ENCODE data around the gene SNX20.
A peak's percentile ranks its signal among the peaks of the same experiment; 100 is the strongest.

Gene SNX20, protein sequence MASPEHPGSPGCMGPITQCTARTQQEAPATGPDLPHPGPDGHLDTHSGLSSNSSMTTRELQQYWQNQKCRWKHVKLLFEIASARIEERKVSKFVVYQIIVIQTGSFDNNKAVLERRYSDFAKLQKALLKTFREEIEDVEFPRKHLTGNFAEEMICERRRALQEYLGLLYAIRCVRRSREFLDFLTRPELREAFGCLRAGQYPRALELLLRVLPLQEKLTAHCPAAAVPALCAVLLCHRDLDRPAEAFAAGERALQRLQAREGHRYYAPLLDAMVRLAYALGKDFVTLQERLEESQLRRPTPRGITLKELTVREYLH

GRCh38 chr16:50681021-50681885 is at the start of gene SNX20:
Gene SNX20 (minus strand): TSS chr16:50681312. CDS start chr16:50677526, 3,786 bp downstream.
- DNase-seq (ENCODE audit: low read depth) = peak; percentile 45

- DNase-seq (ENCODE audit: low read depth) = no peak
These were observed 43.2 kb upstream of the SNX20 start for GRCh38 chr16:50724306-50724705.

- no peak for DNase-seq (ENCODE audit: low read depth)
These were observed 41.8 kb upstream of the SNX20 start for GRCh38 chr16:50722960-50723359.

DNA sequence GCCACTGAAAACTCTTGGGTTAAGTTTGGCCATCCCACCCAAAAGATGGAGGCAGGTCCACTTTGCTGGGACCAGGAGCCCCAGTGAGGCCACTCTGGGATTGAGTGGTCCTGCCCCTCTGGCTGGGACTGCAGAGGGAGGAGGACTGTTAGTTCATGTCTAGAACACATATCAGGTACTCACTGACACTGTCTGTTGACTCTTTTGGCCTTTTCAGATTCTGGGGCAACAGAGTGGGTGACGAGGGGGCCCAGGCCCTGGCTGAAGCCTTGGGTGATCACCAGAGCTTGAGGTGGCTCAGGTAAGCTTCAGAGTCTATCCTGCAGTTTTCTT is 41.3 kb upstream of the SNX20 start:
- no peak for DNase-seq (ENCODE audit: low read depth)

DNA sequence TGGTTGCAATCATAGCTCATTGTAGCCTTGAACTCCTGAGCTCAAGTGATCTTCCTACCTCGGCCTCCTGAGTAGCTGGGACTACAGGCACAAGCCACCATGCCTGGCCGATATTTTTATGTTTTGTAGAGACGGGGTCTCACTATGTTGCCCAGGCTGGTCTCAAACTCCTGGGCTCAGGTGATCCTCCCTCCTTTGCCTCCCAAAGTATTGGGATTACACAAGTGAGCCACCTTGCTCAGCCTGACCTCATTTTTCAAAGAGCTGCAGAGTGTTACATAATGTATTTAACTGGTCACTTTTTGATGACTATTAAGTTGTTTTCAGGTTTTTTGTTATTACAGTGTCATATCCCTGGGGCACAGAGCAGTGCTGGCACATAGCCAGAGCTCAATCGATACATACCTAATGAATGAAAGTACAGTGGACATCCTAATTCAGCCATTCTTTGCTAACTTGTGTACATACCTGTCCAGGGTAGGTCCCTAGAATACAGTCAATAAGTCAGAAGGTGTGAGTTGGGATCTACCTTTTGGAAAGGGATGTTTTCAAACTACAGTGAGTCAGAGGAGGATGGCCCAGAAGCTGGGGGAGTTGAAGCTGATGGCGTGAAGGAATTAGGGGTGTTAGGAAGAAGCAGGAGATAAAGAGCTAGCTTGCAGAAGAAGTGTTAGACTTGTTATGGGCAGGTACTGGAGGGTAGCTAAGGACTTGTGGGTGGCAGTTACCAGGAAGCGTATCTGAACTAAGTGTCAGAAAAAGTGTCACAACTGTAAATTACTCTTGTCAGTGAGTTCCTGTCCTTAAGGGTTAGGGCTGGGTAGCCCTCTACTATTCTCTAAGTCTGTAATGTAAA is 40.7 kb upstream of the SNX20 start:
- no peak for DNase-seq (ENCODE audit: low read depth)

DNA sequence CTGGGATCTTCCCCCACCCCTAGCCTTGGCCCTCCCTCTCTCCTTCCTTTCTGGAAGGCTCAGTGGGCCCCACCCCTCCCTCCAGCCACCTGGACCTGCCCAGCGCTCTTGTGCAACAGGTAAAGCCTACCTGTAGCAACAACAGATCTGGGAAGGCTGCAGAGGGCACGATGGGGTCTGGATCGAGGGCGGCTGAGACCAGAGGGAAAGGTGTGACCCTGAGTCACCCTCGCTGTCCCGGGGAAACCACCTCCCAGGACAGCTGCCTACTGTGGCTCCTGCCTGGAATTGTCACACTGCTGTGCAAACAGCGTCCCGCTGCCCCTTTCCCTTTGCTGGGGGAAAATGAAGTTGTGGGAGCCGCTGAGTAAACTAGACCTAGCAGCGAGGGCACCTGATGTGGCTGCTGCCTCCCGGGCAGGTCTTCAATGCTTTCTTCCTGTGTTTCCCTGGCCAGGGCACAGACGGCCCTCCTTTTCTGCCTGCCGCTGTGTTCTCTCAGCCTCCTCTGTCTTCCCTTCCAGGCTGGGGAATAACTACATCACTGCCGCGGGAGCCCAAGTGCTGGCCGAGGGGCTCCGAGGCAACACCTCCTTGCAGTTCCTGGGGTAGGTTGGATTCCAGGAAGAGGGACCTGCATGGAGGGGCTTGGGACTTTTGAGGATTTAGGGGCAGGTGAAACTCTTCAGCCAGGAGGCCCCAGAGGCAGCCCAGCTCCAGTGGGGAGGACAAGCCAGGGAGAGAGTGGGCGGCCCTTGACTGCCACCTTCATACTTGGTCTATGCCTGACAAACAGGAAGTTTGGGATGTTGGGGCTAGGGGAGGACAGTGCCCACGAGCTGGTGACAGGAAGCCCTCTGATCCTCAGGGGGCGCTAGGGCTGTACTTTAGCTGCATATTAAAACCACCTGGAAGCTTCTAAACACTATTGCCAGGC is 38.6 kb upstream of the SNX20 start:
- DNase-seq (ENCODE audit: low read depth) = no peak

DNA sequence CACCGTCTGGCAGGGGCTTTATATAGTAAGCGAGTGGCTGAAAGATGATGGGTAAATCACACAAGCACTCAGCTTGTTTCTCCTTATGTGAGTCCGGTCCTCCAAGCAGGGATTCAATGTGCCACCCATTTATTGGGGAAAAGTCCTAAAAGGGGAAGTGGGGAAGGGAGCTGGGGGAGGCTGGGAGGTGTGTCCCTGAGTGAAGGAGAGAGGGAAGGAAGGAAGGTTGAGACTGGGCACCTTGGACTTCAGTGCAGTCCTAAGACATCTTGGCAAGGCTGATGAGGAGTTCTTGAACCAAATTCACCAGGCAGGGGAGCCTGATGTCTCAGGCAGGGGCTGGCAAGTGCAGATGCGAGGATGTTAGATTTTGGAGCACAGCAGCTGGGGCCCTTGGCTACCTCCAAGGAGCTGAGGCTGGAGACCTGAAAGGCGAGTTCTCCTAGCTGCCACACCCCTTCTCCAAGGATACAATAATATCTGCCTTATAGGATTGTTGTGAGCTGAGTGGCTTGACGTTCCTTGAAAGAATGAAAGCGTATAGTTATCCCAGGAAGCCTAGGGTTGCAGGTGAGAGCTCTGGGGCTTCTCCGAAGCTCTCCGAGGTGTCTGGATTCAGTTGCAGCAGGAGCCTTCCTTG is 37.8 kb upstream of the SNX20 start:
- no peak for DNase-seq (ENCODE audit: low read depth)

DNA sequence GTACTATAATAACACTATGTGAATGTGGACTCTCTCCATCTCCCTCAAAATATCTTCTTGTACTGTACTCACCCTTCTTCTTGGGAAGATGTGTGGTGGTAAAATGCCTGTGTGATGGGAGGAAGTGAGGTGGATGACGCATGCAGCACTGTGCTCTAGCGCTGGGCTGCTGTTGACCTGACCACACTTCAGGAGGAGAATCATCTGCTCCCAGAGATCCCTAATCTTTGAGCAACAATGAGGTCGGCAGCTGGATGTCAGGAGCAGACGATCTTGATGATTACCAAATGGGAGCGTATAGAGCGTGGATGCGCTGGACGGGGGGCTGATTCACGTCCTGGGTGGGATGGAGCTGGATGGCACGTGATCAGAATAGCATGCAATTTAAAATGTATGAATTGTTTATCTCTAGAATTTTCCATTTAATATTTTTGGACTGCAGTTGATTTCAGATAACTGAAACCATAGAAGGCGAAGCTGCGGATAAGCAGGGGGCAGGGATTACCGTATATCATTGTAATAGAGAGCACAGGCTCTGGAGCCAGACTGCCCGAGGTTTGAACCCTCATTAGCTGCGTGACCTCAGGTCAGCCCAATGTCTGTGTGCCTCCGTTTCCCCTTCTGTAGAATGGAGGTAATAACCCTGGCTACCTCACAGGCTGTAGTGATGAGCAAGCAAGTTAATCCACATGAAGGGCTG is 37.1 kb upstream of the SNX20 start:
- DNase-seq (ENCODE audit: low read depth) = no peak

GRCh38 chr16:50717494-50717893 is 36.4 kb upstream of the SNX20 start:
- DNase-seq (ENCODE audit: low read depth) = no peak

- no peak for DNase-seq (ENCODE audit: low read depth)
These were observed 36.0 kb upstream of the SNX20 start for GRCh38 chr16:50717091-50717490.

GRCh38 chr16:50712956-50713355 is 31.8 kb upstream of the SNX20 start:
- no peak for DNase-seq (ENCODE audit: low read depth)

GRCh38 chr16:50712560-50712898 is 31.4 kb upstream of the SNX20 start:
- no peak for DNase-seq (ENCODE audit: low read depth)

DNA sequence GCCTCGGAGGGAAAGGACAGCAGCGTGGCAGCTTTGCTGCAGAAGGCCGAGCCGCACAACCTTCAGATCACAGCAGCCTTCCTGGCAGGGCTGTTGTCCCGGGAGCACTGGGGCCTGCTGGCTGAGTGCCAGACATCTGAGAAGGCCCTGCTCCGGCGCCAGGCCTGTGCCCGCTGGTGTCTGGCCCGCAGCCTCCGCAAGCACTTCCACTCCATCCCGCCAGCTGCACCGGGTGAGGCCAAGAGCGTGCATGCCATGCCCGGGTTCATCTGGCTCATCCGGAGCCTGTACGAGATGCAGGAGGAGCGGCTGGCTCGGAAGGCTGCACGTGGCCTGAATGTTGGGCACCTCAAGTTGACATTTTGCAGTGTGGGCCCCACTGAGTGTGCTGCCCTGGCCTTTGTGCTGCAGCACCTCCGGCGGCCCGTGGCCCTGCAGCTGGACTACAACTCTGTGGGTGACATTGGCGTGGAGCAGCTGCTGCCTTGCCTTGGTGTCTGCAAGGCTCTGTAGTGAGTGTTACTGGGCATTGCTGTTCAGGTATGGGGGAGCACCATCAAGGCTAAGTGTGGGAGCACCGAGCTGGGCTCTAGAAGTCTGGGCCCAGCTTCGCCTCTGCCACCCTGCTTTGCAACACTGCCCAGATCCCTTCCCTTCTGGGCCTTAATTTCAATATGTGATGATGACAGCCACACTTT is 30.9 kb upstream of the SNX20 start:
- DNase-seq (ENCODE audit: low read depth) = no peak

DNA sequence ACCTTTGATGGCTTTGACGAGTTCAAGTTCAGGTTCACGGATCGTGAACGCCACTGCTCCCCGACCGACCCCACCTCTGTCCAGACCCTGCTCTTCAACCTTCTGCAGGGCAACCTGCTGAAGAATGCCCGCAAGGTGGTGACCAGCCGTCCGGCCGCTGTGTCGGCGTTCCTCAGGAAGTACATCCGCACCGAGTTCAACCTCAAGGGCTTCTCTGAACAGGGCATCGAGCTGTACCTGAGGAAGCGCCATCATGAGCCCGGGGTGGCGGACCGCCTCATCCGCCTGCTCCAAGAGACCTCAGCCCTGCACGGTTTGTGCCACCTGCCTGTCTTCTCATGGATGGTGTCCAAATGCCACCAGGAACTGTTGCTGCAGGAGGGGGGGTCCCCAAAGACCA is 29.9 kb upstream of the SNX20 start:
- no peak for DNase-seq (ENCODE audit: low read depth)

- no peak for DNase-seq (ENCODE audit: low read depth)
These were observed 28.9 kb upstream of the SNX20 start for GRCh38 chr16:50709980-50710379.

DNA sequence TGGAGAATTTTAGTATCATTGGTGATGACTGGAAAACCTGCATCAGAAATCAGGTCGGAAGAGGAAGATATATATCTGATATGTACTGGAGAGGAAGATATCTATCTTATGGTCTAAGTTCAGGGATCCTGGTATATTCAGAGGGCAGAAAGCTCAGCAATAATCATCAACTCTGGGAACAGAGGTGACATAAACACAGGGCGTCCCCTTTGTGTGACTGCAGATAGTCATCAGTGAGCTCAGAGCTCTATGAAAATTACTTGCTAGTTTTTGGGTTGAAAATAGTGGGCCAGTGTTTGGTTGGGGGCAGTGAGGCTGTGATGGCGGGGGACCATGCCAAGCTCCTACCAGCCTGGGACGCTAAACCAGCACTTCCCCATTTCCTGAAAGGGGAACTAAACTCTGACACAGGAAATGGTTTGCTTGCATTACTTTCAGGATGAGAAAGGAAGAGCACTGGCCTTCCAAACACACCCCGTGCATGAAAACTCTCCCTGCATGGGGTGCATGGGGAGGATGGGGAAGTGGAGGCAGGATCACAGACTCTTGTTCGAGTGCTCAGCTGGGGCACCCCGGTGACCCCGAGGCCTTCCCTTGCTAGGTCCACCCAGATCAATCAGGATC is 28.1 kb upstream of the SNX20 start:
- DNase-seq (ENCODE audit: low read depth) = no peak

DNA sequence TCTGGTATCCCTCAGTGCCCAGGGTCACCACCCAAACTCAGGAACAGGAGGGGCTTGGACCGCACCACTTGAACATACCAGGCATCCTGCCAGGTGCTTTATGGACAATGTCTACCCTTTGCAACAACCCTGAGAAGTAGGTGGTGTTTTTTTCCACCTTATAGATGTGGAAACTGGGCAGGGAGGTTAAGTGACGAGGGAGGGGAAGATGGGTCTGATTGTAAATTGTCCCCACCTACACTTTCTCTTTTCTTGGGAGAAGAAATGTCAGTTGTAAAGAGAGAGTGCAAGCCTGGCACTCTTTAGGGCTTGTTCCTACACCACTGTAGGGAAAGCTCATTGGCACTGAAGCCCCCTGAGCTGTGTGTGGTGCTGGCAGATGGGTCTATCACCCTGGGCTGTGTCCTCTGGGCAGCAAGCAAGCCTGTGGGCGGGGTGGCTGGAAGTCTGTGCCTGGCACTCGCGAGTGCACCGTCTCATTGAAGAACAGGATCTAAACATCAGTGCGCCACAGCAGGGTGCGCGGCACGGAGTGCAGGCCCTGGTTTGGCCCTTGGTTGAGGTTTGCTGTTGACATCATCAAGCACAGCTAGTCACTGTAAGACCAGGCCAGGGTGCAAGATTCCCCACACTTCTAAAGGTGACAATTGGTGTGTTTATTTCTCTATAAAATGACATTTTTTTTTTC is 27.4 kb upstream of the SNX20 start:
- DNase-seq (ENCODE audit: low read depth) = no peak

GRCh38 chr16:50706250-50706649 is 25.1 kb upstream of the SNX20 start:
- DNase-seq (ENCODE audit: low read depth) = no peak
